Activated CD8-positive, alpha-beta memory T cell treated with anti-CD3 and anti-CD28 coated beads, Interleukin-2, amount 50 U/mL, for 4 hours (primary cell): ENCODE data around the gene PRX.

Experiments
- DNase-seq: peaks from one replicate; pipeline ENCODE4 v3.0.0-alpha.2; 2020

PRX gene

DNA sequence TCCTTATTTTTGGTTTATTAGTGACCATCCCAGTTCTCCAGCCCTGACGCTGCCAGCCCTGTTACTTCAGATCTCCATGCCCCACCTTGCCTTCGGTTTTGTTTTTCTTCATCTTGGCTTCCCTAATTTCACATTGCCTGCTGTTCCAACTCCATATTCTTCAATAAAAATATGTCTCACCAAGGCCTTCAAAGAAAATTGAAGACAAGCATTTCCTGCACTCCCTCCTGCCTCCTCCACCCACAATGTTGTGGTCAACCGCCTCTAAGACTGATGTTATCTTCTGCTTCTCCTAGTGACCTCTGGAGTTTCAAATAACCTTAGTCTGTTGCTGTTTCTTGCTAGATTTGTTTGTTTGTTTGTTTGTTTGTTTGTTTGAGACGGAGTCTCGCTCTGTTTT lies 50.1 kb downstream of the PRX start:
- no peak for DNase-seq

DNA sequence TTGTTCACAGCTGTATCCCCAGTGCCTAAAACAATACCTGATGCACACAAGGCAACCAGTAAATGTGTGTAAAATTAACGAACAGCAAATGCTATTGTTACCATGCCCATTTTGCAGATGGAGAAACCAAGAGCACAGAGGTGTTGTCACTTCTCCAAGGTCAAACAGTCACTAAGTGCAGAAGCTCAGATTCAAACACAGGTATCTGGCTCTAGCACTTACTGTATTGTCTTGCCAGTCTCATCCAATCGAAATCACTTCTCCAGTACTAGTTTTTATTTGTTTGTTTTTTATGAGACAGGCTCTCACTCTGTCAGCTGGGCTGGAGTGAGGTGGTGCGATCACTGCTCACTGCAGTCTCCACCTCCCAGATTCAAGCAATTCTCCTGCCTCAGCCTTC lies 51.0 kb downstream of the PRX start:
- DNase-seq, result no peak

DNA sequence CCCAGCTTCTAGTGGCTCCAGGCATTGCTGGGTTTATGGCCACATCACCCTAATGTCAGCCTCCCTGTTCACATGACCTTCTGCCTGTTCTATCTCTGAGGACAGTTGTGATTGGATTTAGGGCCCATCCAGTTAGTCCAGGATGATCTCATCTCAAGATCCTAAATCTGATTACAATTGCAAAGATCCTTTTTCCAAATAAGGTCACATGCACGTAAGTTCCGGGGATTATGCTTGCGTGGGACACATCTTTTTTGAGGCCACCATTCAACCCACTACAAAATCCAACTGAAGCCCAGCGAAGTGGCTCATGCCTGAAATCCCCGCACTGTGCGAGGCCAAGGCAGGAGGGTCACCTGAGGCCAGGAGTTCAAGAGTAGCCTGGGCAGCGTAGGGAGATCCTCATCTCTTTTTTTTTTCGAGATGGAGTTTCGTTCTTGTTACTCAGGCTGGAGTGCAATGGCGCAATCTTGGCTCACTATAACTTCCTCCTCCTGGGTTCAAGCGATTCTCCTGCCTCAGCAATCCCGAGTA lies 52.4 kb downstream of the PRX start:
- no peak for DNase-seq

DNA sequence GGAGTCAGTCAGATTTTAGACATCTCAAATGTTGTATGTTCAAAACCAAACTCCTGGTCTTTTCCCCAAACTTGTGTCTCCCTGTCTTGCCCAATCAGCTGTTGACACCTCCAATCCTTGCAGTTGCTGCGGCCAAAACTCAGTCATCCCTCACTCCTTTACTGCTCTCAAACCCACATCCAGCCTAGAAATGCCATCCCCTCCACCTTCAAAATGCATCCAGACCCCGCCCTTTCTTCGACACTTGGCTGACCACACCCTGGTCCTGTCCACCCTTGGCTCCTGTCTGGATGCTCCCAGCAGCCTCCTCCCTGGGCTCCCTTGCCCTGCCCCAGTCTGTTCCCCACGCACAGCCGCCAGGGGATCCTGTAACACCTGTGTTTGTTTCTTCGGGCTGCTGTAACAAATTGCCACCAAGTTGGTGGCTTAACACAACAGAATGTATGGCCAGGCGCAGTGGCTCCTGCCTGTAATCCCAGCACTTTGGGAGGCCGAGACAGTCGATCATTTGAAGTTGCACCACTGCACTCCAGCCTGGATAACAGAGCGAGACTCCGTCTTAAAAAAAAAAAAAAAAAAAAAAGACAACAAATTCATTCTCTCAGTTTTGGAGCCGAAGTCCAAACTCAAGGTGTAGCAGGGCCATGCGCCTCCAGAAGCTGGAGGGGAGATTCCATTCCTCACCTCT lies 53.0 kb downstream of the PRX start:
- no peak for DNase-seq

DNA sequence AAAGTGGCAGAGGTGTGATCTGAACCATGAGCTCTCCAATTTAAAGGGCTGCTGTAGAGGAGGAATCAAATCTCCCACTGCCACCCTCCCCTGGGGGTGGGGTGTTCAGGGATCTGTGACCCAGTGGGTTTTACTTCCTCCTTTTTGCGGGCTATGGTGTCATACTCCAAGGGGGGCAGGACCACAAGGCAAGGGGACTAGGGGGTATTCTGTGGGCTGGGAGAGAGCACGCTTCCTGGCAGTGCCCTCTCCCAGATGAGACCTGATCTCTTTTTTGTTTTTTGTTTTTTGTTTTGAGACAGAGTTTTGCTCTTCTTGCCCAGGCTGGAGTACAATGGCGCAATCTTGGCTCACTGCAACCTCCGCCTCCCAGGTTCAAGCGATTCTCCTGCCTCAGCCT lies 54.4 kb downstream of the PRX start:
- no peak for DNase-seq

DNA sequence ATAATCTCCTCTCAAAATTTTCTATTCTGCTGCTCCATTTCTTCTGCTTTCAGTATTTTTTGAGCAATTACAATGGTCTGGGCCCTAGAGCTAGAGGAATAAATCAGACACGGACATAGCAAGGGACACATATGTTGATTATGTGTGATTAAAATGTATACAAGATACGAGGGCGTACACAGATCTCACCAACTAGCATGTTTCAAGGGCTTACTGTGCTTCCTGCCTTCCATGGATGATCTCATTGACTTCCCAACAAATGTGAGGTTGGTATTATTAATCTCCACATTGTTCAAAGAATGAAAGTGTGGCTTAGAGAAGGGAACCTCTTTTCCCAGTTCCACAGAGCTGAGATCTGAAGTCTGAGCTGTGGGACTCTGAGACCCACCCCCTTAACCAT lies 55.5 kb downstream of the PRX start:
- no peak for DNase-seq

DNA sequence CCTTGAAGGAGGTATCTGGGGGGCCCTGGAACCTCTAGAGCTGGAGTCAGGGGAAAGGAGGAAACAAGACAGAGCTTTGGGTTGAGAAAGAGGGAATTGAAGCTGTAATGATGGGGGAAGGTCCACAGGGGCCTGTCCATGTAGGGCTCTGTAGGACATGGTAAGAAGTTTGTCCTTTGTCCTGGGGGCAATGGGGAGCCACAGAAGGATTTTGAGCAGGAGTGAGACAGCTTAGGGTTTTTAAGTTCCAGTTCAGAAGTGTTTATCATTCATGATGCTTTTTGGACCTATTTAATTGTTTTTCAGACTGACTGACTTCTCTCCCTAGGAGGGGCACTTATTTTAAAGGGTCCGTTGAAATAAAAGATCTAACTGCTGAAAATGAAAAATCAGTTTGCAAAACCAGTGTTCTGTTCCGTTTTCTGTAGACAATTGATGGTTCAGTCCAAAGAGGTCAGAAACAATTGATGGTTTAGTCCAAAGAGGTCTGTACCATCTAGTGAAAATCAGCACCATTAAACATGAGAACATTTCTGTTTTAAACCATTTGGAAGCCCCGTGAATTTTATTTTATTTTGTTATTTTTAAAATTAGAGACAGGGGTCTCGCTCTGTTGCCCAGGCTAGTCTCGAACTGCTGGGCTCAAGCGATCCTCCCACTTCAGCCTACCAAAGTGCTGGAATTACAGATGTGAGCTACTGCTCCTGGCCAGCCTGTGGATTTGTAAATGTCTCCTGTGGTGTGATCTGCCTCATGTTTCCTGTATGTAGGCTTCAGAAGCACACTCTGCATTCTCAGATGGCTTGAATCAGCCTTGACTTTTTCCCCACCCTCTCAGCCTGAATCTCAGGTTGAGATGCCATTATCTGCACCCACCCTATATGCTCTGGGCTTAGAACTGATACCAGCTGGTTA lies 56.2 kb downstream of the PRX start:
- DNase-seq, result no peak

DNA sequence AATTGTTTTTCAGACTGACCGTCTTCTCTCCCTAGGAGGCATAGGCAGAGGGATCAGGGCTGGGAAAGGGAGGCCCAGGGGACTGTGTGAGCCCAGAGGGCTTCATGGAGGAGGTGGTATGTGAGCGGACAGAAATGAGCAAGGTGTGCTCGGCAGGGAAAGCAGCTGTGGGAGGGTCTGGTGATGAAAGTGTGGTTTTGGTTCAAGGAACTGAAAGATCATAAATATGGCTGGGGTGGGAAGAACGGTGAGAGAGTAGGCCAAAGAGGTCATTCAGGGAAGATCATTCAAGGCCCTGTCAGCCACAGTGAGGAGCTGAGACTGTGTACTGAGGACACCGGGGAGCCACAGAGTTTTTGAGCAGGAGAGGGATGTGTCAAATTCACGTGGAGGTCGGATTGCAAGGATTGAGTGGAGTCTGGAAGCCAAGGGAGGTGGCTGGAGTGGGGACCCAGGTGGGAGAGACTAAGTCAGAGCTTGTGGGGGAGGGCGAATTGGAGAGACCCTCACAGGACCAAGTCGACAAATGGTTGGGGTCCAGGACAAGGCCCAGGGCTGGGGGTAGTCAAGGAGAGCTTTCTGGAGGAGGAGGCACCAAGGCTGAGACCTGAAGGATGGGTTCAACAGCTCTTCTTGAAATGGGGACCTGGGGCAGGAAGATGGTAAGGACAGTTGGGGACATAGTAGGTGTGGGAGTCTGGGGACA lies 57.0 kb downstream of the PRX start:
- DNase-seq, result no peak

DNA sequence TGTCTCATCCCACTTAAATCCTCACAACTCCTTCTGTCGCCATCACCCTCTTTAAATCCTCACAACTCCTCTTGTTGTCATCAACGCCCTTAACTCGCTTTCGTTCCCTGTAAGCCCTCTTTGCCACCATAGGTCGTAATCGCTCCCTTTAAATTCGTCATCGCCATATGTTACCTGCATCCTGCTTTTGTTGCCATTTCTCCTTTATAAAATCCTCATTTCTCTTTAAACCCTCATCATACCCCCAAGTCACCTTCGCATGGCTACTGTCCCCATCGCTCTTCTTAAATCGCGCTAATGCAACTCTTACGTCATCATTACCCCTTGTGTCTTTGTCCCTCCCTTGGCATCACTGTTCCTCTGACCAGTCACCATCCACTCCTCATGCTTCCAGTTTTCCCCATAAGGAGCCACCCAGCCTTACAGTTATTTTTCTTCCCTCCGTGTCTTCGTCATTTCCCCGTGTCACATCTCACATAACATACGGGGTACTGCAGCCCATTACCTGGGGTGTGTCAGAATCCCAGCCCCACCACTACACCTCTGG lies 64.1 kb downstream of the PRX start:
- no peak for DNase-seq

DNA sequence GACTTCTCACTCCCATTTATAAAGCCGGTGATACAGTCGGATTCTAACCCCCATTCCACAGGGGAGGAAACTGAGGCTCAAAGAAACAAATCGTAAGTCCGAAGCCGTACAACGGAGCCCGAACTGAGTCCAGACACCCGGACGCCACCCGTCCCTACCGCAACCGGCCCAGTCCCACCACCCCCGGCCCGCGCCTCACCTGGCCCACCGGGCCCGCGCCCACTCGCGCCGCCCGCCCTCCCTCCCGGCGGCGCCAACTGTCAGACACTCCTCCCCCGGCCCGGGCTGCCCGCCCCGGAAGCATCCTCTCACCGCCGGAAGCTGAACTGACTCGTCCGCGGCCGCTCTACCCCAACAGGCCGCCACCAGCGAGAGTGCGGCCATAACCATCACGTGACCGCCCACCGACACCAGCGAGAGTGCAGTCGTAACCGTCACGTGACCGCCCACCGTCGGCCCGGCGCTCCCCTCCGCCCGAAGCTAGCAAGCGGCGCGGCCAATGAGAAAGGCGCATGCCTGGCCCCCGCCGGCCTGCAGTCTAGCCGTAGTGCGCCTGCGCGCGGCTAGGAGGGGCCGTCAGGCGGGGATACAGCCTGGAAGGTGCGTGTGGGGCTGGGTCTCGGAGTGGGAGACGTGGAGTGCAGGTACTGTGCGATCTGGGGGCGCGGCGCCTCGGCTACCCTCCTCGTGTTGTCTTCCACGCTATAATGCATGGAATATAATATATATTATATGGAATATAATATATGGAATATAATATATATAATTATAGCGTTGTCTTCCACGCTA lies 64.9 kb downstream of the PRX start, which contains the start of the genes C19orf47 and PLD3:
C19orf47 (minus strand) TSS at position 273 of the 789 bp plus-strand sequence. CDS start 6,540 bp downstream, outside the sequence.
PLD3 (plus strand) TSS at position 571 of the 789 bp plus-strand sequence. CDS start 17,789 bp downstream, outside the sequence.
- DNase-seq, result peak; percentile 97

DNA sequence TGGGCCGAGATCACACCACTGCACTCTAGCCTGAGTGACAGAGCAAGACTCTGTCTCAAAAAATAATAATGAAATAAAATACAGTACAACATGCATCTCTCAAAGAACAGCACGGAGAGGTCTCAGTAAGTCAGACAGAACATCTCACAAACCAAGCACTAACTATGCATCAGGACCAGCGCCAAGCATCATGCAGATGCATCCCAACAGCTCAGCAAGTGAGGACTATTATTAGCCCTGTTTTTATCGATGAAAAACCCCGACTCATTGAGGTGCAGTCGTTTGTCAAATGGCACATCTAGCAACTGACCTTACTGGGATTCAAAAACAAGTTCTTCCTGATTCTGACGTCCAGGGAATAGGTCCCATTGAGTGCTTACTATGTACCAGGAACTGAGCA lies 68.8 kb downstream of the PRX start:
- DNase-seq, result no peak
